ENCODE measurements around the gene SEPTIN2.
"Not testable (repeated sequence)": the region's sequence is repeated elsewhere in the genome, so short reads cannot be mapped to it uniquely, and the experiment has no call there.

The SEPTIN2 gene

DNA sequence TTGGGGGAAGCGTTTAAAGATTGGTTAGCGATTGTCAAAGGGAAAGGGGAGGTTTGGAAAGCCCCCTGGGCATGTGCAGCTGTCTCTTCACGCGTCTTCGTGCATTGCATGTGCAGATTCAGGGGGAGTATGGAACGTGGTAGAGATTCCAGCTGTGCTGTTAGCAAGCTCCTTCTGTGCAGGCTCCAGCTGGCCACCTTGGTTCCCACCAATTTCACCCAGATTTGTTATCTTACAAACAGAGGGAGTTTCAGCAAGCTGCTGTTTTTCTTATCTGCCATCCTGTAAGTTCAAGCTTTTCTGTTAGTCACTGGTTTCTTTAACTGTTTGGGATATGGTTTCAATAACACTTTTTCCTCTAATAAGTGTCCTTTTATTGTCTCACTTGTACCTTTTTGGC lies 70.8 kb downstream of the SEPTIN2 start:
- no peak for TF ChIP-seq POLR2A (IDR thresholded peaks at IDR 0.05; ENCODE audit: low read depth, low read length)
- FAIRE-seq: no peak

DNA sequence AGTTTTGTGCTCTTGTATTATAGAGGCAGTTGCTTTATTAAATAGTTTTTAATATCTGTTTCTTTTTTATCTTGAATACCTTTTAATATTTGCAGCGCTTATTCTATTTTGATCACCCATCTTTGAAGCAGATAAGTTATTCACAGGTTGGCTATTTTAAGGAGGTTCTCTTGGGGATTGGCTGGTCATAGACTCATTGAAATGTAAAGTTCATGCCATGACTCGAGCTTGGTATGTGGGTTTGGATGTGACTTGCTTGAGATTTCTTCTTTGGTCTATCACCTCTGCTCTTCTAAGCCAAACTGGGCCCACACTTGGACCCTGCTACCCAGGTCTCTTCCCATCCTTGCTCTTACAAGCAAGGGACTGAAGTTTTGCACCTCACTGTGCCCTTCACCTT lies 74.0 kb downstream of the SEPTIN2 start:
- no peak for TF ChIP-seq POLR2A (IDR thresholded peaks at IDR 0.05; ENCODE audit: low read depth, low read length)
- no peak for FAIRE-seq

More for the DNA sequence above, 70.8 kb downstream of the SEPTIN2 start:
- DNase-seq (ENCODE audit: insufficient read length, low spot score): no peak

DNA sequence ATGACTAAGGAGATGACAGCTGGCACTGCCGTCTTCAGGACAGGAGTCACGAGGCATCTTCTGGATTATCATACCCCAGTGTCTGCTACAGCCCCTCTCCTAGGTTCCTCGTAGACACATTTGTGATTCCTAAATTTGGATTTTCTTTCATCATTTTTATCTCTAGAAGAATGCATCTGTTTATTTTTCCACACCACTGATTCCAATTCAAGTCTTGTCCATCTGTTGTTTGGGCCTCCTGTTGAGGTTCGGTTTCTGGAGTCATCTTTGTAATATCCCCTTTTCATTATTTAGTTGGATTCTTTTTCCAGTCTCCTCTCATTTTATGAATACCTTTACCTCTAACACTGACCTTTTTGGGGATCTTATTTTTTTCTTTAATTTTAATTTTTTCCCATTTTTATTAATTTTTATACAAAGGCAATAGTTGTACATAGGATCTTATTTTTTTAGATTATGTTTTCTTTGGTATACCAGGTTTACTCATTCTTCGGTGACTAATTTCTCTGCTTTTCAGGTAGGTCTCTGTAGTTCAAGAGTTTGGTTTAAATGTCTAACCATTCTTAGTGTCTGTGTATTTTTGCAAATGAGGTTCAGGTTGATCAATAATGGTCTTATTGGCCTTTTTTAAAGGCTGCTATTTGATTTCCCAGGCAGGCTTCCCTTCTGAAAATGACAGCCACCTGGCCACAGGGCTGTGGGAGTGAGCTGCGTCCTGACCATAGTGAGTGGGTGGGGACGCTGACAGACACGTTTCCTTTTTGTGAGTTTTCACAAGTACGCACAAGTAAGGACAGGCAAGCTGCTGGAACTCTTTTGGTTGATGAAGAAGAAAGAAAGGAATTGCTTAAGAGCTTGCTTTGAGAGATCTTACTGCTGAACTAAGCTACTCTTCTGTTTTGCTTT lies 74.8 kb downstream of the SEPTIN2 start:
- FAIRE-seq: no peak
- no peak for TF ChIP-seq POLR2A (IDR thresholded peaks at IDR 0.05; ENCODE audit: low read depth, low read length)
- DNase-seq (ENCODE audit: insufficient read length, low spot score): no peak

More for the DNA sequence above, 74.0 kb downstream of the SEPTIN2 start:
- DNase-seq (ENCODE audit: insufficient read length, low spot score): no peak

DNA sequence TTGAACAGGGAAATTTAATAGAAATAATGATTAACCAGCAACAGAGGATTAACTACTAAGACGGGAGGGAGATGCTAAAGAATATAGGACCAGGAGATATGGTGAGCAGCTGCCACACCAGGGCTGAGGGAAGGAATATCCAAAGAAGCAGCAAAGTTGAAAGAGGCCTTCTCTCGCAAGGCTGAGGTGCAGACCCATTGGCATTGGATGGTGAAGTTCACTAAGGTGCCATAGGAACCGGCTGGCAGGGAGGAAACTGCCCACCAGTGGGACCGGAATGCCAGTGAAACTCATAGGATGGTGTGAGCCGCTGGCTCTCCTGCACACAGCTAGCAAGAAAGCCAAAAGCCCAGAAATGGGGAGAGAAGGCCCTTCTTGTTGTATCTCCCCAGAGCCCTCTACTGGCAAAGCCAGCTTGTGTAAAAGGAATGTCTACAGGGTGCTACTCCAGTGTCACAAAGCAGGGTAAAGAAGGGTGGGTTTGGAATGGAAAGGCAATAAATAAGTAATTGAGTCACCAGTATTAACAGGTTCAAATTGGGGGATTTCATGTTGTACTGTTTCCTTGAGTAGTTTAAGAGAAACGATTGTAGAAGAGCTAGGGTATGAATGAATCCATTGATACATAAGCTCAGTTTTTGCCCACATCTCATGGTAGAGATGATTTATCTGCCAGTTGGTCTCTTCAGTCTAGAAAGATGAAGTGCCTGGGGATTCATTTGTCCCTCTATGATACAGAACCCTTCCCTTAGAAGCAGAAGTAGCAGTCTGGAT lies 76.4 kb downstream of the SEPTIN2 start:
- FAIRE-seq (no peak), DNase-seq (ENCODE audit: insufficient read length, low spot score) (no peak)
- TF ChIP-seq POLR2A (IDR thresholded peaks at IDR 0.05; ENCODE audit: low read depth, low read length): no peak

DNA sequence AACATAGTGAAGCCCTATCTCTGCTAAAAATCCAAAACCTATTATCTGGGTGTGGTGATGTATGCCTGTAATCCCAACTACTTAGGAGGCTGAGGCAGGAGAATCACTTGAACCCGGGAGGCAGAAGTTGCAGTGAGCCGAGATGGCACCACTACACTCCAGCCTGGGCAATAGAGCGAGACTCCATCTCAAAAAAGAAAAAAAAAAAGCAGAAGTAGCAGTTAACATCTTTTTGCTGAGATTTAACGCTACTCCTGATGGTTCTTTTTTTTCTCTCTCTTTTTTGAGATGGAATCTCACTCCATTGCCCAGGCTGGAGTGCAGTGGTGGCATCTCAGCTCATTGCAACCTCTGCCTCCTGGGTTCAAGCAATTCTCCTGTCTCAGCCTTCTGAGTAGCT lies 77.0 kb downstream of the SEPTIN2 start:
- DNase-seq (ENCODE audit: insufficient read length, low spot score); FAIRE-seq: not testable (repeated sequence)

DNA sequence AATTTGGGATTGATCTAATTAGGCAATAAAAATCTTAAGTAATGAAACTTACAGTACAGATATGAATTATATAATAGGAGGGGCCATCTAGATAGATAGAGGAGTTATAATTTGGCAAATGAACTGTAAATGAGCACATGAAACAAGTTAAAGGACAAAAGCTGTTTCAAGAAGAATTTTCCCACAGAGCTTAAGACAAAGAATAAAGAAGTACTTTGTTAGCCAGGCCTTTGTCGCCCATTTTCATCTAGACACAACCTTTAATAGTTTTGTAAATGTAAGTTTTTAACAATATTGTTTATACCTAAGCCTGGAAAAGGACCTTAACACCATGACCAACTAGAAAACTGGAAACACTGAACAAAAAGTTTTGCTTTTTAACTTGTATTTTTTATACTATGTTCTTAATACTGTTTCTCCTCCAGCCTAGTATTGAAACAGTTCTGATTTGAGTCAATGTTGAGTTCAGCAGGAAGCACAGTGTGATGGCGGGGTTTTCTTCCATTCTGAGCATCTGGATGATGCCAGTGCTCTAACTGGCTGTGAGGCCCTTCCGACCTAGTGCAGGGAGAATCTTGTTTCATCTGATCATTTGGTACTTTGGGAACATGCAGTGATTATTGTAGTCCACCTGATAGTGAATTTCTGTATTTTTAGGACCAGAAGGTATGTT lies 77.9 kb downstream of the SEPTIN2 start:
- no peak for TF ChIP-seq POLR2A (IDR thresholded peaks at IDR 0.05; ENCODE audit: low read depth, low read length)
- no peak for FAIRE-seq
- no peak for DNase-seq (ENCODE audit: insufficient read length, low spot score)

DNA sequence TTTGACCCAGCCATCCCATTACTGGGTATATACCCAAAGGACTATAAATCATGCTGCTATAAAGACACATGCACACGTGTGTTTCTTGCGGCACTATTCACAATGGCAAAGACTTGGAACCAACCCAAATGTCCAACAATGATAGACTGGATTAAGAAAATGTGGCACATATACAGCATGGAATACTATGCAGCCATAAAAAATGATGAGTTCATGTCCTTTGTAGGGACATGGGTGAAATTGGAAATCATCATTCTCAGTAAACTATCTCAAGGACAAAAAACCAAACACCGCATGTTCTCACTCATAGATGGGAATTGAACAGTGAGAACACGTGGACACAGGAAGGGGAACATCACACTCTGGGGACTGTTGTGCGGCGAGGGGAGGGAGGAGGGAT lies 81.1 kb downstream of the SEPTIN2 start:
- not testable (repeated sequence) for DNase-seq (ENCODE audit: insufficient read length, low spot score); FAIRE-seq

DNA sequence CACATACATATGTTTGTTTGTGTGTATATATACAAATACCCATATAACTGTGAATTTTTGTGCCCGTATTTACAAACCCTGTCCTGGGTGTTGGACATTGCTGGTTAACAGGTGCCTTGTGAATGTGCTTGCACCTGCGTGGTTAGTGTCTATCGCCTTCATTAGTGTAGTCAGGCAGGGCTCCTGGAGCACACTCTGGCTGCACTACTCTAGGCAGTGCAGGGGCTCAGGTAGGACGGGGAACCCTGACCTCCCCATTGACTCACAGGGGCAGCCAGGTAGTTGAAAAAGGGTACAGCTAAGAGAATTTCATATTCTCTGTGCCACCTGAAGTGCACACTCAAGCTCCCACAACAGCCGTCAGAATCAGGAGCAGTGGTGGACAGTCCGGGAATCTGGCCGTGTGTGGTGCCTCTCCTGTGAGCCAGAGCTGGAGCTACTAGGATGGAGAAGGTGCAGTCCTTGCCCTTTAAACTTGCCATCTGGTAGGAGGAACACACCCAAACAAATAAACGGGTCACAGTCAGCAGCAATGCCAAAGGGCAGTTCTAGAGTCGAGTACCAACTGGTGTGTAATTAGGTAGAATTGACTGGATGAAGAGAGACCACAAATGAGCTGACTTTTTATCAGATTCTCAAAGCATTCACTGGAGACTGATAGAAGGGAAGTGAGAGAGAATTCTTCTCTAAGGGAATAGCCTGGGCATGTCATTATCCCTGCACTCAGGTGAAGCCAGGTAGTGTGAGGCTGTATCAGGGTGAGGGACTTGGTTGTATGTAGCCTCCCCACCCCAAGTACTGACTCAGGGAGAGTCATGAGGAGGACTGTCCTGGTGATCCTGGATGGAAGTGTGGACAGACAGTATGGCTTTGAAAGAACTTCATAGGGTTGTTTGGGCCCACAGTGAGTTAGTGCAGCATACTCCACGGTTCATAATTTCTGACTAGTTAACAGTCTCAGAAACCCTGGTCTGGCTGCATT lies 84.5 kb downstream of the SEPTIN2 start:
- TF ChIP-seq POLR2A (IDR thresholded peaks at IDR 0.05; ENCODE audit: low read depth, low read length): no peak
- DNase-seq (ENCODE audit: insufficient read length, low spot score) (no peak), FAIRE-seq (no peak)
